K562 (cell line): ENCODE data around the gene ITGA7. TPM values are rescaled to one million over a fixed set of nuclear protein-coding genes. Genes with fewer than 3 reads are reported as not detected.

Experiments used
- ASH1L ChIP-seq: fragments of 450-650 bp; IDR thresholded peaks from 2 replicates; pipeline ENCODE4 v1.6.1; 2018; ENCODE audit warnings: borderline replicate concordance, mild to moderate bottlenecking, low read depth; ENCODE audit not compliant: partially characterized antibody
- CBX8 ChIP-seq: fragments of 200-600 bp; sonication (generic); IDR thresholded peaks from 2 replicates; pipeline ENCODE4 v1.6.1; 2012; ENCODE audit warnings: borderline replicate concordance, mixed run types, low read depth, mild to moderate bottlenecking, moderate library complexity, mixed read lengths, low read length, control low read depth, inconsistent platforms; ENCODE audit not compliant: poor library complexity, severe bottlenecking; ENCODE audit errors: extremely low read depth
- E2F6 ChIP-seq, 2 experiments: IDR thresholded peaks; 2 replicates each; pipeline ENCODE4 v1.6.1; 2011; ENCODE audit warnings: borderline replicate concordance in 1 of 2, control low read depth in 1 of 2, low read depth in 1 of 2, low read length in 1 of 2, mild to moderate bottlenecking in 1 of 2, mixed read lengths in 1 of 2, moderate library complexity in 1 of 2; ENCODE audit not compliant: insufficient read depth in 1 of 2, insufficient read length in 1 of 2, poor library complexity in 1 of 2, severe bottlenecking in 1 of 2; ENCODE audit errors: extremely low read depth in 1 of 2
- FOS ChIP-seq: IDR thresholded peaks from 3 replicates; pipeline ENCODE4 v1.6.1; 2011; ENCODE audit not compliant: insufficient read length; ENCODE audit errors: extremely low read depth
- GTF3C2 ChIP-seq: IDR thresholded peaks from 3 replicates; pipeline ENCODE4 v1.6.1; 2011; ENCODE audit warnings: borderline replicate concordance, mild to moderate bottlenecking, moderate library complexity; ENCODE audit not compliant: insufficient read length; ENCODE audit errors: extremely low read depth
- MXI1 ChIP-seq: IDR thresholded peaks from 2 replicates; pipeline ENCODE4 v1.6.1; 2011; ENCODE audit warnings: low read depth, mild to moderate bottlenecking, improper control_type of control experiment, low read length
- NFE2L1 ChIP-seq: fragments of 450-650 bp; IDR thresholded peaks from 2 replicates; pipeline ENCODE4 v1.6.1; 2016; ENCODE audit warnings: missing genetic modification characterization, low read depth, mild to moderate bottlenecking, missing compliant biosample characterization, moderate library complexity, borderline replicate concordance
- PTRF ChIP-seq: fragments of 450-650 bp; IDR thresholded peaks from 2 replicates; pipeline ENCODE4 v1.6.1; 2016; ENCODE audit warnings: mild to moderate bottlenecking, missing genetic modification characterization, missing compliant biosample characterization
- PTTG1 ChIP-seq: fragments of 450-650 bp; IDR thresholded peaks from 2 replicates; pipeline ENCODE4 v1.6.1; 2016; ENCODE audit warnings: low read depth, mild to moderate bottlenecking, missing genetic modification characterization, missing compliant biosample characterization
- SIN3A ChIP-seq, 2 experiments: fragments of 150-350 bp in 1 of 2; IDR thresholded peaks; 2 replicates each; pipeline ENCODE4 v1.6.1; 2011 to 2016; ENCODE audit warnings: borderline replicate concordance in 2 of 2, low read depth in 2 of 2, low read length in 2 of 2, mild to moderate bottlenecking in 2 of 2, moderate library complexity in 2 of 2; ENCODE audit not compliant: control insufficient read depth in 1 of 2
- SMAD4 ChIP-seq: fragments of 250-450 bp; sonication (Bioruptor Pico); conservative IDR thresholded peaks from 2 replicates; pipeline ENCODE4 v1.8.0; 2021; ENCODE audit warnings: inconsistent platforms, mild to moderate bottlenecking, moderate library complexity
- SRSF9 ChIP-seq: fragments of 200-400 bp; formaldehyde crosslinking; IDR thresholded peaks from 2 replicates; pipeline ENCODE4 v1.6.1; 2017; ENCODE audit warnings: low read depth, low read length, borderline replicate concordance
- TCF7 ChIP-seq: sonication (generic); IDR thresholded peaks from 2 replicates; pipeline ENCODE4 v1.6.1; 2016; ENCODE audit warnings: antibody characterized with exemption, borderline replicate concordance
- TEAD4 ChIP-seq, 2 experiments: sonication (generic) in 1 of 2; formaldehyde crosslinking in 1 of 2; IDR thresholded peaks; 2 replicates each; pipeline versions ENCODE4 v1.6.1 to v1.8.0; 2012 to 2022; ENCODE audit warnings: borderline replicate concordance in 1 of 2, inconsistent platforms in 1 of 2, low read length in 1 of 2, mild to moderate bottlenecking in 1 of 2, missing genetic modification reagents in 1 of 2
- TFAM ChIP-seq: fragments of 250-450 bp; sonication (Bioruptor Pico); conservative IDR thresholded peaks from 2 replicates; pipeline ENCODE4 v1.5.0; 2021; ENCODE audit warnings: mild to moderate bottlenecking, moderate library complexity
- TFAP4 ChIP-seq: sonication (generic); formaldehyde crosslinking; IDR thresholded peaks from 2 replicates; pipeline ENCODE4 v1.8.0; 2022; ENCODE audit warnings: missing genetic modification reagents, mild to moderate bottlenecking, moderate library complexity, borderline replicate concordance
- ZNF133 ChIP-seq: fragments of 250-450 bp; sonication (Bioruptor Pico); IDR thresholded peaks from 2 replicates; pipeline ENCODE4 v1.4.0; 2020; ENCODE audit warnings: mild to moderate bottlenecking
- ZNF212 ChIP-seq: fragments of 450-650 bp; formaldehyde crosslinking; IDR thresholded peaks from 2 replicates; pipeline ENCODE4 v1.4.0; 2020; ENCODE audit warnings: mild to moderate bottlenecking
- polyA plus RNA-seq, 8 experiments: library from polyadenylated mRNA; depleted of rRNA in 4 of 8; stranded (reverse) in 5 of 8; unstranded in 3 of 8; fragments of >200 nt; fragmentation: Nextera tagmentation in 2 of 8; fragmentation: Illumina TruSeq in 1 of 8; extraction: Ambion mirVana in 2 of 8; extraction: Trizol in 1 of 8; gene quantifications; 2 replicates each; pipeline versions ENCODE4 v1.2.1 to v1.2.3, GENCODE V29; 2011 to 2014; ENCODE audit warnings: inconsistent platforms in 1 of 8, missing spikeins in 1 of 8
- total RNA-seq, 7 experiments: library from RNA; depleted of rRNA in 6 of 7; stranded (reverse); fragments of >200 nt in 6 of 7; fragmentation: Illumina TruSeq in 2 of 7; extraction: Trizol in 2 of 7; gene quantifications; 2 replicates each; pipeline versions ENCODE4 v1.2.1 to v1.2.3, GENCODE V29; 2011 to 2021; ENCODE audit warnings: low replicate concordance in 1 of 7

Gene ITGA7
- total and polyA plus RNA-seq, 9 of the 15 experiments (the other 6 are each of a cell fraction or from before 2014, with no cell fraction given) = 0.11 to 2.3 (median 0.56) TPM; not detected in 1

DNA sequence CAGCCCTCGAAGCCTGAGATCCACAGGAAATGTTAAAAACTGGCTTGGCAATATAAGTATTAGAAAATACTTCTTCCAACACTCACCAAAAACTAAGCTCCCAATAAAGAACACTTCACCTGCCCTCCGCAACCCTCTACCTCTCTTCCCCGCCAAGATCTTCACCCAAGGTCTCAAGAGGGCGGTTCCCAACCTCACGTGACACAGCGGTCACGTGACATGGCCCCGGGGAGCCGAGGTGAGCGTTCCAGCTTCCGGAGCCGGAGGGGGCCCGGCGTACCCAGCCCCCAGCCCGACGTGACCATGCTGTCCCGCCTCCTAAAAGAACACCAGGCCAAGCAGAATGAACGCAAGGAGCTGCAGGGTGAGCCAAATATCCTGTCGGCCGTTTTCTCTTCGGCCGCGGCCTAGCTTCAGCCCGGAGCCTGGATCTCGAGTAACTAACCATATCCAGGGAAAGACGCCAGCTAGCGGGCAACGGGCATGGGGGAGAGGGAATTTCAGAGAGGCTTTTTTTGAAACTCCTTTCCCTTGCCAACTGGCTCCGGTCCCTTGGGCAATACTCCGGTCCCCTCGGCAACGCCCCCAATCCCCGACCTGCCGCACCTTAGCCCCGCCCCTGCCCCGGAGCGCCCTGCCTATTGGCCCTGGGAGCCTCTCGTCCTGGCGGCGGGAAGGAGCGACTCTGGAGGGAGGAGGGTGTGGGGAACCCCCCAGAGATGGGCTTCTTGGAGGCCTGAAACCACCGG lies 8.3 kb upstream of the ITGA7 start, which contains the start of gene BLOC1S1 (continued):
- TF ChIP-seq ASH1L (peak; percentile 50), TCF7 (no peak; the same call in 1 of the 2 replicates), SRSF9 (no peak), MXI1 (peak; percentile 28; the same call in 1 of the 2 replicates), ZNF133 (no peak), PTRF (tag) (no peak), ZNF212 (no peak), TEAD4 (IDR thresholded peaks at IDR 0.05; ENCODE audit: low read length) (no peak), TEAD4 (CRISPR knock-in tag; IDR thresholded peaks at IDR 0.05; ENCODE audit: borderline replicate concordance) (no peak), GTF3C2 (no peak), PTTG1 (no peak), FOS (peak; percentile 57), SMAD4 (CRISPR knock-in tag) (peak; percentile 60), NFE2L1 (tag) (no peak), SIN3A (IDR thresholded peaks at IDR 0.05; ENCODE audit: borderline replicate concordance in 2 of 2, control insufficient read depth in 1 of 2, low read depth in 2 of 2, low read length in 2 of 2) (peak; percentile 99), TFAM (CRISPR knock-in tag) (no peak), E2F6 (IDR thresholded peaks at IDR 0.05; ENCODE audit: borderline replicate concordance in 1 of 2, extremely low read depth in 1 of 2, insufficient read depth in 1 of 2, insufficient read length in 1 of 2, low read depth in 1 of 2, low read length in 1 of 2, poor library complexity in 1 of 2, severe bottlenecking in 1 of 2) (peak; percentile 84 to 93), CBX8 (no peak), TFAP4 (CRISPR knock-in tag) (peak; percentile 80; the same call in 1 of the 2 replicates)
